ENCODE data around the gene NAP1L1.

Gene NAP1L1

DNA sequence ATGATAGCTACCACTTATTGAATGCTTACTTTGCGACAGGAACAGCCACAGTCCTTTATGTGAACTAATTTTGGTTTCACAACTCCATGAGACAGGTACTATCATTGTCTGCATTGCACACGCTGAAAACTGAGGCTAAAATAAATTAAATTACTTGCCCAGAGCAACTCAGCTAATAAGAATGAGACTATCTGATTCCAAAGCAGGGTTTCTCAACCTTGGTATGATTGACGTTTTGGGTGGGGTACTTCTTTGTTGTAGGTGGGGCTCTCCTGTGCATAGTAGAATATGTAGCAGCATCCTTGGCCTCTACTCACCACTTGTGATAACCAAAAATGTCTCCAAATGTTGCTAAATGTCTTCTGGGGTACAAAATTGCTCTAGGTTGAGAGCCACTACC, 62.0 kb downstream of the NAP1L1 start:
- H3K4me3 ChIP-seq (ENCODE audit: low read depth, low read length): no peak overlapping the region
- TF ChIP-seq, protein P1, sequence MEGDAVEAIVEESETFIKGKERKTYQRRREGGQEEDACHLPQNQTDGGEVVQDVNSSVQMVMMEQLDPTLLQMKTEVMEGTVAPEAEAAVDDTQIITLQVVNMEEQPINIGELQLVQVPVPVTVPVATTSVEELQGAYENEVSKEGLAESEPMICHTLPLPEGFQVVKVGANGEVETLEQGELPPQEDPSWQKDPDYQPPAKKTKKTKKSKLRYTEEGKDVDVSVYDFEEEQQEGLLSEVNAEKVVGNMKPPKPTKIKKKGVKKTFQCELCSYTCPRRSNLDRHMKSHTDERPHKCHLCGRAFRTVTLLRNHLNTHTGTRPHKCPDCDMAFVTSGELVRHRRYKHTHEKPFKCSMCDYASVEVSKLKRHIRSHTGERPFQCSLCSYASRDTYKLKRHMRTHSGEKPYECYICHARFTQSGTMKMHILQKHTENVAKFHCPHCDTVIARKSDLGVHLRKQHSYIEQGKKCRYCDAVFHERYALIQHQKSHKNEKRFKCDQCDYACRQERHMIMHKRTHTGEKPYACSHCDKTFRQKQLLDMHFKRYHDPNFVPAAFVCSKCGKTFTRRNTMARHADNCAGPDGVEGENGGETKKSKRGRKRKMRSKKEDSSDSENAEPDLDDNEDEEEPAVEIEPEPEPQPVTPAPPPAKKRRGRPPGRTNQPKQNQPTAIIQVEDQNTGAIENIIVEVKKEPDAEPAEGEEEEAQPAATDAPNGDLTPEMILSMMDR (IDR thresholded peaks at IDR 0.05; ENCODE audit: borderline replicate concordance, insufficient read depth, low read depth, low read length): no peak

DNA sequence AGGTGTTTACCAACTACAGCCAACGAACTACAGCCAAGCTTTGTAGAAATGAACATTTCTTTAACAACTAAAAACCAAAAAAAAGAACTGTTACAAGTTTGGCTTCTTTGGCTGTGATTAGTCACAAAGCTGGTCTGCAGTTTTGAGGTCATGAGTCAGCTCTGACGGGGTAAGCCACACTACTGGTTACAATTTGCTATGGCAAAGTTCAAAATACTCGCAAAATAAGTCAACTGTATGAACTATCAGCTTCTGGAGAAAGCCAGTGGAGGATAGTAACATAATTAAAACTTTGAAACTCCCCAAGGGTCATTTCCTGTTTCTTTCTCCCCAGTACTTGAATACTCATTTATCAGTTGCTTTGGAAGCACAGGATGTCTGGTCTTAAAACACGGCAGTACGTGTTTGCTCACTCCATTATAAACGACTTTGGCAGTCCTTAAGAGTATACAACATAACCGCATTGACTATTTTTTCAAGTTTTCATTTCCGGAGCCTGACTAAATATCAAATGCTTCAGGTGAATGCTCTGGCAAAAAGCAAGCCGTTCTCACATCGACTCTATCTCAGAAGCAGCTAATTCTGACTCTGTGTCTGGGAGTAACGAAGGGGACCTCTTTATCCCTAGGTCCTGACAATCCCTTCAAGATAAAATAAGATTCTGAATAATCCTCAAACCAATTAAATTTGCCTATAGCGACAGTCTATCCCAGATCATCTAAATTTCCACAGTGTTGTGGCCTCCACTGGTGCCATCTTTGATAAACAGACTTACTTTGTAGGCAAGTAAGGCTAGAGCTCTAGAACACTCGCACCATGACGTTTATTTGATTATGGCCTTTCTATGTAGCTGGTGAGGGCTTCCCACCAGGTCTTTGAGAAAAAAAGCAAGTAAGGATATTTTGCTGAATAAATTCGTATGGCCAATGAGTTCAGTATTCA, 63.5 kb downstream of the NAP1L1 start:
- TF ChIP-seq, protein P1 (IDR thresholded peaks at IDR 0.05; ENCODE audit: borderline replicate concordance, insufficient read depth, low read depth, low read length): no peak
- no peak overlapping the region for H3K4me3 ChIP-seq (ENCODE audit: low read depth, low read length)

DNA sequence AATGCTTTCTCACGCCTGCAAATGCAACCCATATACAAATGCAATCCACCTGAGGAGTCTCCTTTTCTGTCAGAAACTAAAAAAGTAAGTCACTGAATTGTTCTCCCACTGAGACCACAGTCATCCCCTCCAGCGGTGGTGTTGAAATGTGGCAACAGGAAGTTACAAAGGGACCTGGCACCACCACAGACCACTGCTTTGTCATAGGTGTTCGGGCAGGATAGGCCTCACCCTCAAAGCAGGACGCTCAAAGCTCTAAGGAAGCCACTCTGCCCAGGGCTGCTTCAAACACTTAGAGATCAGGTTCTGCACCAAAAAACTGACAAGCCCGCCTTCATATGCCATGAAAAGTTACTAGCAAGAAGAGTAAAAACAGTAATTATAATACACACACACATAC, 64.2 kb downstream of the NAP1L1 start:
- TF ChIP-seq, protein P1 (IDR thresholded peaks at IDR 0.05; ENCODE audit: borderline replicate concordance, insufficient read depth, low read depth, low read length): no peak
- no peak overlapping the region for H3K4me3 ChIP-seq (ENCODE audit: low read depth, low read length)

DNA sequence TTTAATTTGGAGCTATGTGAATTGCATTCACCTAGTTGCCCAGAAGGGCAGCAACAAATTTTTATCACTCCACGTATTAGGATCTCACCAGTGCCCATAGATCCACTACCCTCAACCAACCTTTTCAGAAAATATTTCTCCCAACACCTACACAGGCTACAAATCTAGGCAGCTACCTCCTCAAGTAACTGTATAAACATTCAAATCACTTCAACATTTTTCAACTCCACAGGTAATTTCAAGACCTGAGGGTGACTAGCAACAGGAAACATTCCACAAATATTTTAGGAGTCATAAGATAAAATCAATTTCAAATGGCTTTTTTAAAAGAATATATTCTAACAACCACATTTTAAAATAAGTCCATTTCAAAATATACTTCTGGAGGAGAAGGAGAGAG, 65.8 kb downstream of the NAP1L1 start:
- TF ChIP-seq, protein P1 (IDR thresholded peaks at IDR 0.05; ENCODE audit: borderline replicate concordance, insufficient read depth, low read depth, low read length): no peak
- no peak overlapping the region for H3K4me3 ChIP-seq (ENCODE audit: low read depth, low read length)

DNA sequence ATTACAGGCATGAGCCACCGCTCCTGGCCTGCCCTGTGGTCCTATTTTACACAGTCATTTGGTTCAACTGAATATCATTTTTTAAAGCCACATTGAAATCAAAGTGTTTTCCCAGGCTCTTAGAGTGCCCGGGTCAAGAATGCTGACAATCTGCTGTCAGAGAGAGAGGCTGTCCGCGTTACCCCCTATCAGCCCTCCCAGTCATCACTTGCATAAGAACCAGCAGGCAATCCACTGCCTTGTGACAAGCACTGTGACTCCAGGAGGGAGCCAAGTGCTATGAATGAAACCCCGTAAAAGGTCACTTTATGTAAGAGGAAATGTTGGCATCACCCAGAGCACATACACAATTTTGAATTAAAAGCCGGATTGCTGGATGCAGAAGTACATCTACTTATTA, 66.4 kb downstream of the NAP1L1 start:
- no peak overlapping the region for H3K4me3 ChIP-seq (ENCODE audit: low read depth, low read length)
- TF ChIP-seq, protein P1 (IDR thresholded peaks at IDR 0.05; ENCODE audit: borderline replicate concordance, insufficient read depth, low read depth, low read length): no peak

DNA sequence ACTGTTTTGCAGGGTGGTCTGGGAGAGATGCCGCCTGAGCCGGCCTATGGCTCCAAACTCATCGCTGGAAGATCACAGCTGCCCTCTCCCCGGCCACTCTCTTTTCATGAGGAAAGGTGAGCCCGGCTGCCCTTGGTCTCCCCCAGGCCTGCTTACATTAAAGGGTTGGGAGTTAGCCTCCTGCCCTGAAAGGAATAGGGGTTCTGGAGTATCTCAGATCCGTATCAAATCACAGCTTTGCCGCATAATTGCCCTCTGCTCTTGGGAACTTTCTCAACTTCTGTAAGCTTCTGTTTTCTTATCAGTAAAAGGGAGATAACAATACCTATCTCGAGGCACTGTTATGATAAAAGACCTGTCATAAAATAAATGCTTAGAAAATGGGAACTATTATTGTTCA, 70.5 kb downstream of the NAP1L1 start:
- TF ChIP-seq, protein P1 (IDR thresholded peaks at IDR 0.05; ENCODE audit: borderline replicate concordance, insufficient read depth, low read depth, low read length): no peak

DNA sequence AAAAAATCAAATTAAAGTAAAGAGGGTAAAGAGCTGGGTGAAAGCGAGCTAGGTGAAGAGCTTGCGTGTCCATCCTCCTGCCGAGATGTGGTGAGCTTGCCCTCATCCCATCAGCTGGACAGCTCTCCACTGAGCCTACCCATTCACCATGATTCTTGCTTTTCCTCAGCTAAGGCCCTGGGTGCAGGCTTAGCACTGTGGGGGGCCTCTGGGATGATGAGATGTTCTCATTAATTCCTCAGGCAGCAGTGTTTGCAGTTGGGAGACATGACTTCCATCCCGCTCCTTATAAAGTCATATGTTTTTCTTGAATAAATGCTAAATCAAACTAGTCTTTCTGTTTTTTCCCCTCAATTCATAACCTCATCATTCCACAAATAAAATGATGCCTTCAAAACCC, 70.9 kb downstream of the NAP1L1 start:
- no peak overlapping the region for H3K4me3 ChIP-seq (ENCODE audit: low read depth, low read length)
- TF ChIP-seq, protein P1 (IDR thresholded peaks at IDR 0.05; ENCODE audit: borderline replicate concordance, insufficient read depth, low read depth, low read length): no peak

More for the DNA sequence above, 70.5 kb downstream of the NAP1L1 start:
- no peak overlapping the region for H3K4me3 ChIP-seq (ENCODE audit: low read depth, low read length)
